ENCODE data around the gene GRIN2C.

The GRIN2C gene

GRCh38 chr17:74792586-74793105 lies 67.0 kb downstream of the GRIN2C start:
- H3K27me3 ChIP-seq (ENCODE audit: low read length), result no peaks in the 10 kb centered on the region
- H3F3A ChIP-seq (ENCODE audit: insufficient read depth), result no peaks in the 10 kb centered on the region; the same call in 1 of the 2 replicates
- no peaks in the 10 kb centered on the region for H3K9me2 ChIP-seq (replicated peaks; ENCODE audit: insufficient read depth, low read length)
- no peak overlapping the region for H3K9ac ChIP-seq (ENCODE audit: low read length)
- H4K20me1 ChIP-seq (ENCODE audit: low read depth, low read length), result no peaks in the 10 kb centered on the region
- no peaks in the 10 kb centered on the region for H3K9me3 ChIP-seq (ENCODE audit: insufficient read depth, low read length)
- no peak overlapping the region for H3K27ac ChIP-seq (ENCODE audit: low read depth, low read length)
- H3K36me3 ChIP-seq (ENCODE audit: low read length), result no peaks in the 10 kb centered on the region
- TF ChIP-seq, protein P1, sequence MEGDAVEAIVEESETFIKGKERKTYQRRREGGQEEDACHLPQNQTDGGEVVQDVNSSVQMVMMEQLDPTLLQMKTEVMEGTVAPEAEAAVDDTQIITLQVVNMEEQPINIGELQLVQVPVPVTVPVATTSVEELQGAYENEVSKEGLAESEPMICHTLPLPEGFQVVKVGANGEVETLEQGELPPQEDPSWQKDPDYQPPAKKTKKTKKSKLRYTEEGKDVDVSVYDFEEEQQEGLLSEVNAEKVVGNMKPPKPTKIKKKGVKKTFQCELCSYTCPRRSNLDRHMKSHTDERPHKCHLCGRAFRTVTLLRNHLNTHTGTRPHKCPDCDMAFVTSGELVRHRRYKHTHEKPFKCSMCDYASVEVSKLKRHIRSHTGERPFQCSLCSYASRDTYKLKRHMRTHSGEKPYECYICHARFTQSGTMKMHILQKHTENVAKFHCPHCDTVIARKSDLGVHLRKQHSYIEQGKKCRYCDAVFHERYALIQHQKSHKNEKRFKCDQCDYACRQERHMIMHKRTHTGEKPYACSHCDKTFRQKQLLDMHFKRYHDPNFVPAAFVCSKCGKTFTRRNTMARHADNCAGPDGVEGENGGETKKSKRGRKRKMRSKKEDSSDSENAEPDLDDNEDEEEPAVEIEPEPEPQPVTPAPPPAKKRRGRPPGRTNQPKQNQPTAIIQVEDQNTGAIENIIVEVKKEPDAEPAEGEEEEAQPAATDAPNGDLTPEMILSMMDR (IDR thresholded peaks at IDR 0.05; ENCODE audit: insufficient read depth, low read length, poor library complexity, severe bottlenecking), result no peak
- no peak for TF ChIP-seq EZH2phosphoT487 (conservative IDR thresholded peaks at IDR 0.05; ENCODE audit: low read length)
- H2AFZ ChIP-seq (ENCODE audit: low read depth, low read length, severe bottlenecking), result no peak overlapping the region
- no peaks in the 10 kb centered on the region for H3K79me2 ChIP-seq (ENCODE audit: insufficient read depth, low read length)
- H3K4me2 ChIP-seq (ENCODE audit: low read depth, low read length, poor library complexity, severe bottlenecking), result no peak overlapping the region
- H3K4me3 ChIP-seq (ENCODE audit: insufficient read depth, low read length, poor library complexity, severe bottlenecking), result no peak overlapping the region

All from SU-DHL-6 (cell line).